Fibroblast of skin of back (primary cell): ENCODE data around the gene RHOT2.

Source experiments
- DNase-seq: peaks from one replicate; pipeline ENCODE4 v3.0.0-alpha.2; 2013

The RHOT2 gene

DNA sequence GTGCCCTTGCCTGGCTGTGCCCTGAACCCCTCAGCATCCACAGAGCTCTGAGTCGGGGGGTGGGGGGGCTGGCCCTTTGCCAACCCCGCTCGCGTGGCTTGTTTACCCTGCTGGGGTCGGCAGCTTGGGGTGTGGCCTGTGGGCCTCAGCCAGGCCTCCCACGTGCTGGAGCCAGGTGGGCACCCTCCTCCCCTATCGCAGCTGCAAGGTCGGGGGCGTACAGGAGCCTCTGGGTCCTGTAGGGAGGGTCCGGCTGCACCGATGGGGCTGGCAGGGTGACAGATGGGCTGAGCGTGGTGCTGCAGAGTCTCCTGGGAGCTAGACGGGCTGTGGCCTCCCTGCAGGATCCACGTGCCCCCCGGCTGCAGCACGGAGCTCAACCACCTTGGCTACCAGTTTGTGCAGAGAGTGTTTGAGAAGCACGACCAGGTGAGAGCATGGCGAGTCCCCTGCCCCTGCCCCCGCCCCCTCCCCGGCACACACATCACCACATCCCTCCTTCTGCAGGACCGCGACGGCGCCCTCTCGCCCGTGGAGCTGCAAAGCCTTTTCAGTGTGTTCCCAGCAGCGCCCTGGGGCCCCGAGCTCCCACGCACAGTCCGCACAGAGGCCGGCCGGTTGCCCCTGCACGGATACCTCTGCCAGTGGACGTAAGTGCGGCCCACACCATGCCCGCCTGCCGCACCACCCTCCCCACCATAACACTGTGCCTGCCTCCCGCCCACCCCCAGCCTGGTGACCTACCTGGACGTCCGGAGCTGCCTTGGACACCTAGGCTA, 3.6 kb downstream of the RHOT2 start:
- no peak for DNase-seq

DNA sequence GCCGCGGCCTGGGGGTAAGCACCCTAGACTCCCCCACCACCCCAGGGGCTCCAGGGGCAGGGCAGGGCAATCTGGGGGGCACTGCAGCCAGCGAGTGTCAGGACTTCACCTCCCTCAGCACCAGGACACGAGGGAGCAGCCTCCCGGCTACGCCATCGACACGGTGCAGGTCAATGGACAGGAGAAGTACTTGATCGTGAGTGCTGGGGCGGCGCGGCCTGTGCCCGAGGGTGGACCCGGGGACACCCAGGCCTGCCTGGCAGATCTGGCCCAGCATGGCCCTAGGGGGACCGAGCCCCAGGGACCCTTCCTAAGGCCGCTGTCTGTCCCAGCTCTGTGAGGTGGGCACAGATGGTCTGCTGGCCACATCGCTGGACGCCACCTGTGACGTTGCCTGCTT, 4.4 kb downstream of the RHOT2 start:
- DNase-seq, result no peak

GRCh38 chr16:672851-673250, 4.9 kb downstream of the RHOT2 start:
- no peak for DNase-seq

- no peak for DNase-seq
Measured at GRCh38 chr16:673399-673991, 5.6 kb downstream of the RHOT2 start.

DNA sequence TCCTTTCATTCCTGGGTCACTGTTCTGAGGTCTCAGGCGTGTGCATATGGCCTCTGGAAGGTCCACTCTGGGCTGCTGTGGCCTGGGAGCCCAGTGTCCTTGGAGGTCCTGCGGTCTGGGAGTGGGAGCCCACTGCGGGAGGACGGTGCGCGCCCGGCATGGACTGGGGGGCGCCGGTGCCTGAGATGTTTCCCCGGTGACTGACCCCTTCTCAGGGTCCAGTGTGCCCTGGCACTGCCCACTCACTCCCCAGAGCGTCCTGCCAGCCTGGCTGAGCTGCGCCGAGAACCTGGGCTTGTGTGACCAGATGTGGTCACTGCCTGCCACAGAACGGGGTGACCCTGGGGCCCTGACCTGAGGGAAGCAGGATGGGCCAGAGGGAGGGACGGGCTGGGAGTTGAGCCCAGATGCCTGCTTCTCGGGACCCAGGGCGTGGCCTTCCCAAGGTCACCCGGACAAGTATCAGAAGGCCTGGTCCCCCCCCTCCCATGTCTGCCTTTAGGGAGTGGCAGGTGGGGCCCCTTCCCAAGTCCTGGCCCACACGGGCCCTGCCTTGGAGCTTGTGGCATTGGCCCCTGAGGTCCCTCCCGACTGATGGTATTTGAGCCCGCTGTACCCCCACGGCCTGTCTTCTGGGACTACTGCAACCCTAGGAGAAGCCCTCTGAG, 6.4 kb downstream of the RHOT2 start:
- no peak for DNase-seq

GRCh38 chr16:674968-675883, 7.3 kb downstream of the RHOT2 start, which contains the start of gene RHBDL1:
TSS of gene RHBDL1 (plus strand) at chr16:675671. CDS start at chr16:675791, 120 bp downstream.
- DNase-seq, result peak; percentile 50

GRCh38 chr16:675884-676564, 8.1 kb downstream of the RHOT2 start:
- DNase-seq, result no peak

- DNase-seq, result no peak
Measured at GRCh38 chr16:676565-676902, 8.6 kb downstream of the RHOT2 start.

- DNase-seq, result no peak
Measured at GRCh38 chr16:676913-677312, 9.0 kb downstream of the RHOT2 start.

- no peak for DNase-seq
Measured at GRCh38 chr16:677316-678190, 9.6 kb downstream of the RHOT2 start.

DNA sequence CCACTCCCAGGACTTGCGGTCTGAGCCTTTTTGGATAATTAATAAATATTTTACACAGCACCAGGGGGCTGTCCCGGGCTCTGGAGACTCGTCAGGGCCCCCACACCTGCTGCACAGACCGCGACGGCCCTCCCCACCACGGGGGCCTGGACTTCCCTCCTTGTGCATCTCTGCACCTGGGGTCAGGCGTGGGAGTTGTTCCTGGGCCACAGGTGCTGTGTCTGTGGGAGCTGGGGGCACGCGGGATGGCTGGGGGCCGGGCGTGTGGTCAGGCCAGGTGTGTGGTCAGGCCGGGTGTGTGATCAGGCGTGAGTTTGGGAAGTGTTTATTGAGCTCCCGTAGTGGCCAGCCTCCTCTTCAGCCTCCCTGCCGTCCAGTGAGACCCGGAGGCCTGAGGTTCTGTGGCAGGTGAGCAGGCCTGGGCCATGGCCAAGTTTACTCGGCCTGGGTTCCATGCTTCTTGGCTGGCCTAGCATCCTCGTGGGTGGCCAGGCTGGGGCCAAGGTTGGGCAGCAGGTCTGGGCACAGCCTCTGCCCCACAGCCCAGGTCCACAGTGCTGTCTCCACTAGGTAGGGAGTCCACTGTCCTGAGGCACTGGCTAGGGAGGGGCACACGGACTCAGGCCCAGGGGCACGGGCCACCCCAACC, 10.4 kb downstream of the RHOT2 start:
- no peak for DNase-seq

DNA sequence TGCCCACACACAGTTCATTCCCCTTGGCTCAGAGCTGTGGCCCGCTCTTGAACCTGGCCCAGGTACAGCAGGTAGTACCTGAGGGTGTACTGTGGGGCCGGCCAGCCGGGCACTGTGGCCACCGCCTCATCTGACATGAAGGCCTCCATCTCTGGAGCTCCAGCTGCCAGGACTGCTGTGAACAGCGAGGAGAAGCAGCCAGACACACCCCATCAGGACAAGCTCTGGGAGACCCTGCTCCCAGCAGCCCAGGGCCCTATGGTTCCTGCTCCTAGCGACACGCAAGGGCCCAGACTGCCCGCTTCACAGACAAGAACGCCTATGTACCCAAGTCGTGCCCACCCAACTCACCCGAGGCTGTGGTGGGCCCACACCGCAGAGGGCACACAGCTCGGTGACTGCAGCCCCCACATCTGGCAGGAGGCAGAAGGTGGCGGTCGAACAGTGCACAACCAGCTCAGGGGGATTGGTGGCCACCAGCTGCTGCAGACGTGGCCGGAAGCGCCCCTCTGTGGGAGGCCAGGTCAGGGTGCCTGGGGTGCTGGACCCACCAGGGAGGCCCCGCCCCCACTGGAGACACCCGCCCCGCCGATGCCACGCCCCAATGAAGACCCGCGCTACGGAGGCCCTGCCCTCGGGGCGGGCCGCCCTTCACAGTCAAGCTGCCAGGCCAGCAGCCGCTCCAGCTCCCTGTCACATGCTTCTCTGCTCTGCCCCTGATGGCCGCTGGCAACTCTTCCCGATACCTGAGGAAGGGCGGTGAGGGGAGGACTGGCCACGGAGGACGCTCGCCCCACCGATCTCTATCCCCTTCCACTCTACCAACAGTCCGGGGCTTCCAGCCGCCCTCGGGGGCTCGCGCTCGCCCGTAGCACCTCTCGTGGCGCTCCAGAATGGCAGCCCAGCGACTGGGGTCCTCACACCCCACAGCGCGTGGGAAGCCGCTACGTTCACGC, 11.2 kb downstream of the RHOT2 start:
- peak; percentile 63 for DNase-seq

DNA sequence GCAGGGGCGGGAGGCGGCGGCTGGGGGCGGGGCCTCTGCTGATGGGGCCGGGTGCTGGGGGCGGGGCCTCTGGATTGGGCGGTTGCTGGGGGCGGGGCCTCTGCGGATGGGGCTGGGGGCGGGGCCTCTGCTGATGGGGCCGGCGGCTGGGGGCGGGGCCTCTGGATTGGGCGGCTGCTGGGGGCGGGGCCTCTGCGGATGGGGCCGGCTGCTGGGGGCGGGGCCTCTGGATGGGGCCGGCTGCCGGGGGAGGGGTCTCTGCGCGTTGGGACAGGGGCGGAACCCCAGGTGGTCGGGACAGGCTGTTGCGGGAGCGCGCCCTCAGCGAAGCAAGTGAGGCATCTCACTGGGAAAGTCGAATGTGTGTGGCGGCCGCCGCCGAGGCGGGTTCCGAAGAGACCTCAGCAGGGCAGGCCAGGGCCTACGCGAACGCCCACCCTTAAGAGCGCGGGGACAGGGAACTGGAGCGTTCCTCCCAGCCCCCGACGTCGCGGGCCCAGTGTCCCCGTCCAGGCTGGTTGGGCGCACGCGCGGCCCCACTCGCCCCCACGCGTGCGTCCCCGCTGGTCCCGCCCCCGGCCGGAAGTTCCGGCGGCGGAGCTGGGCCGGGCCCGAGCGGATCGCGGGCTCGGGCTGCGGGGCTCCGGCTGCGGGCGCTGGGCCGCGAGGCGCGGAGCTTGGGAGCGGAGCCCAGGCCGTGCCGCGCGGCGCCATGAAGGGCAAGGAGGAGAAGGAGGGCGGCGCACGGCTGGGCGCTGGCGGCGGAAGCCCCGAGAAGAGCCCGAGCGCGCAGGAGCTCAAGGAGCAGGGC, 12.1 kb downstream of the RHOT2 start, which contains the start of gene STUB1:
Gene STUB1 (plus strand): TSS at position 597 of the 811 bp plus-strand sequence. CDS start 116 bp downstream, at position 713.
- peak; percentile 85 for DNase-seq

- DNase-seq, result no peak
Measured at GRCh38 chr16:680625-680945, 12.7 kb downstream of the RHOT2 start.

- peak; percentile 38 for DNase-seq
Measured at GRCh38 chr16:680967-681745, 13.2 kb downstream of the RHOT2 start.

DNA sequence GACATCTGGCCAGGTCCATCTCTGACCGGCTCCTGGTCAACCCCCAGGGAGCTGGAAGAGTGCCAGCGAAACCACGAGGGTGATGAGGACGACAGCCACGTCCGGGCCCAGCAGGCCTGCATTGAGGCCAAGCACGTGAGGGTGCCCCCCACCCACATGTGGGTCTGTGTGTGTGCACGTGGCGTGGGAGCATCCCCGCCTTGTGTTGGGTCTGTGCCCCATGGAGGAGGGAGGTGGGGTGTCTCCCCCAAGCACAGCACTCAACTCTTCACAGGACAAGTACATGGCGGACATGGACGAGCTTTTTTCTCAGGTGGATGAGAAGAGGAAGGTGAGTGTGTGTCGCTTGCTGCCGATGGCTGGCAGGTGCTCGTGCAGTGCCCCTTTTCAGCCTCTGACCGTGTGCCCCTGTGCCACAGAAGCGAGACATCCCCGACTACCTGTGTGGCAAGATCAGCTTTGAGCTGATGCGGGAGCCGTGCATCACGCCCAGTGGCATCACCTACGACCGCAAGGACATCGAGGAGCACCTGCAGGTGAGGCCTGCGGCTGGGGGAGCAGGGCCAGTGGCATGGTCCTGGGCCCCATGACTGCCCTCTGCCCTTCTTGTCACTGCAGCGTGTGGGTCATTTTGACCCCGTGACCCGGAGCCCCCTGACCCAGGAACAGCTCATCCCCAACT, 14.0 kb downstream of the RHOT2 start:
- DNase-seq, result no peak
